Stimulated activated CD4-positive, alpha-beta T cell treated with anti-CD3 and anti-CD28 coated beads, TNF-alpha, amount 100 ng/mL, for 4 hours (primary cell): ENCODE data around the gene IFIT1B.
"Not testable (repeated sequence)": the region's sequence is repeated elsewhere in the genome, so short reads cannot be mapped to it uniquely, and the experiment has no call there.

Source experiments
- DNase-seq, 3 experiments: peaks; one replicate each; pipeline ENCODE4 v3.0.0-alpha.2; 2020; ENCODE audit warnings: low read depth in 3 of 3

Gene IFIT1B

DNA sequence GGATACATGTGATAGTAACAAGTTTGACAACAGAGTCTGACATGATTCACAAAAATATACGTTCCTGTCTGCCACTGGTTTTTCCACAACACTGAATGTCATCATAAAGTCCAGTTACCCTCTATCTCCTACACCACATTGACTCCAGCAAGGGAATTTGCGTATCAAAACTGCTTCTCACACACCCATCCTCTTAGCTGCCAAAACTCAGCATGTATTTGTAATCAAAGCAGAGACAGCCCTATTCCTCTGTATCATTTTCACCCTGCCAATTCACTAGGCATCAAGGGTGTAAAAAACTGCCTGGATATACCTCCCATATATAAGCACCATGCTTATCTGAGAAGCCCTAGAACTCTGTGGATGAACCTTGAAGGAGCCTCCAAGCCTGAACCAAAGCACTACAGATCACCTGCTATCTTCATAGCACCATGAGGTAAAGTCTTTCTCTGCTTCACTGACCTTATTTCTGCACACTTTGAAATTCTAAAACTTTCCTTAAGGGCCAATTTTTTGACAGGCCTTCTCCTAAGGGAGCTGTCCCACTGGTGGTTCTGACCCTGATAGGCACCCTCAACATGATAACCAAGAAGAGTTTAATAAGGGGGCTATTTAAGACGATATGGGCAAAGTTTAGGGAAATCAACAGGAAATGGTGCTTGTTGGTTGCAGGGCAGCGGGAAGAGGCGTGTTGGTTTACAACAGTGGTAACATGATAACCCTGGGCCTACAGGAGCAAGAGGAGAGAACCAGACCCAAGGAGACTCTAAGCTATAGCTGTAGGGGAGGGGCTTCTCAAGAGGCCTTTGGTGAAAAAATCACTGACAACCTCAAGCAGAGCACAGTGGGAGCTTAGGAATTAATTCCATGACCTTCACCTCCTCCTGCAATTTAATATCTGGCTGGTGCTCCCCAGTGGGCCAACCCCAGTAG is at the start of gene IFIT1B:
Gene IFIT1B, plus strand, starts transcription at position 352 of the 933 bp plus-strand sequence. Its CDS starts 80 bp downstream, at position 432.
- DNase-seq, result no peak

DNA sequence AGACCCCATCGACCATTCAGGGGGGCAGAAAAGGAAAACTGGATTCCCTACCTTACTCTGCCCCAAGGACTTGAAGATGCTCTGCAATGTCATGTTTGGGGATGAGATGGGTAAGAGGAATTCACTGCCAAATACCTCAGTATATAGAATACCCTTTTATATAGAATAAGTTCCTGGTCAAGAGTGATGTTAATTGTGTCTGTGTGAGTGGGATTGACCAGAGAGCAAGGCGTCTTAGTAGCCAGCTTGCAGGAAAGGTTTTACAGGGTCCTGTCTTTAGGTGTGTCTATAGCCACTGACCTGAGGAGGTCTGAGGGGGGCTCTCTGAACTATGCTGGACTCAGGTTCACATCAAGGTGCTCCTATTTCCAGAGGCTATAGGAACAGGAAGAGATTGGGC is 48.7 kb upstream of the IFIT1B start:
- no peak for DNase-seq

GRCh38 chr10:89330014-89330413 is 47.8 kb upstream of the IFIT1B start:
- DNase-seq, result not testable (repeated sequence)

- no peak for DNase-seq
These were observed 47.2 kb upstream of the IFIT1B start for GRCh38 chr10:89330537-89331212.

GRCh38 chr10:89331487-89332122 is 46.3 kb upstream of the IFIT1B start:
- not testable (repeated sequence) for DNase-seq

GRCh38 chr10:89332123-89332633 is 45.7 kb upstream of the IFIT1B start:
- DNase-seq, result peak in 1 of 3 experiments; percentile 19

- no peak for DNase-seq
These were observed 42.6 kb upstream of the IFIT1B start for GRCh38 chr10:89335226-89335625.

DNA sequence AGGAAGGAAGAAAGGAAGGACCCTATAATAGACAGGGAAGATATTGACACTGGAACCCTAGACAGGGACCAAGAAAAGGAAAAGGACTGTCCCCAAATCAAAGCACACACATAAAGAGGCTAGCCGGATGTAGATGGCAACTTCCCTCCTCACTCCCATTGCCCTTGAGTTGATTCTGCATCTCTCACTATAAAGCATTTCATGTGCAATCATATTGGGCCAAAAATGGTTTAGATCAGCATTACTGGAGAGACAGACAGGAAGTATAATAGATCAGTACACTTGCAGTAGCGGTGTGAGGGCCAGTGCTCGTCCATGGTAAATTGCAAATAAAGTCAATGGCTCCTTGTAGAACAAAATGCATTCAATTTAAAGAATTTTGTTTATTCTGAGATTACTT is 41.6 kb upstream of the IFIT1B start:
- no peak for DNase-seq

DNA sequence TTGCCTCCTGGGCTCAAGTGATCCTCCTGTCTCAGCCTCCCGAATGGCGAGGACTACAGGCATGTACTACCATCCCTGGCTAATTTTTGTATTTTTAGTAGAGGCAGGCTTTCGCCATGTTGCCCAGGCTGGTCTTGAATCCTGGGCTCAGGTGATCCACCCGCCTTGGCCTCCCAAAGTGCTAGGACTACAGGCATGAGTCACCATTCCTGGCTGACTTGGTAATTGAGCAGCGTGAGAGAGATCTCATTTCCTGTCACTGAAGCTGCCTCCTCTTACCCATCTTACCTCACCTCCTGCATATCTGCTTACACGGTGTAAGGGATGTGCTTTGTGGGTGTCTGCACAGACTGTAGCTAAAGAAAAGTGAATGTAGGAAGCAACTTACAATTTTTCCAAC is 40.4 kb upstream of the IFIT1B start:
- peak in 1 of 3 experiments; percentile 23 for DNase-seq

- no peak for DNase-seq
These were observed 39.1 kb upstream of the IFIT1B start for GRCh38 chr10:89338713-89339112.

GRCh38 chr10:89339875-89340274 is 38.0 kb upstream of the IFIT1B start:
- DNase-seq, result no peak

DNA sequence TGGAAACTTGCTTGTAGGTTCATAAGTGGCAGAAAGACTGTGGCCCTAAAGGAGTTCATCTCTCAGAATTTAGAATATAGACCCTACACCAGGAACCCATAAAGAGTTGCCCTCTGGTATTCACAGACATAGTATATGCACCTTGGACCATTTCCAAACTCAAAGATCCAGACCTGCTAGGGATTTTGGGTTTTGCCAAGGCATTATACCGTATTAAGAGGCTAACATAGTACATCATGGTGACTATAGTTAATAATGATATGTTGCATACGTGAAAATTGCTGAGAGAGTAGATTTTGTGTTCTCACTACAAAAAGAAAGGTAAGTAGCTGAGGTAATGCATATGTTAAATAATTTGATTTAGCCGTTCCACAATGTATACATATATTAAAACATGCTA is 36.2 kb upstream of the IFIT1B start:
- no peak for DNase-seq

GRCh38 chr10:89342206-89342958 is 35.5 kb upstream of the IFIT1B start:
- DNase-seq, result no peak

GRCh38 chr10:89343089-89343767 is 34.6 kb upstream of the IFIT1B start:
- DNase-seq, result no peak

DNA sequence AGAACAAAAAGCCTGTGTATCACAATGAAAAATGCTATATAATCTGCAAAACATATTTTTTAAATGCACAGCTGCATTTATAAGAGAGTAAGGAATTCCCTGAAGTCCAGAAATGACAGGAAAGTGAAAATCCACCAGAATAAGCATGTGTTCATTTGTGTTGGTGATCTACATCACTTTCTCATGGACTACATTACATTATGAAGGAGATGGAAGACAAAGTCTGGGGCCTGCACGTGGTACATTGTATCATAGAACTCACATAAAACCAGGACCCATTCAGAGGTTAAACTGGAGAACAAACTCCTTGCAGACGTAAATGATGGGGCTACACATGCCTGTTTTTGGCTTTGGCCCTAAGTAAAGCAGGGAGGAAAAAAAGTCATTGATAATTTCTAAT is 33.7 kb upstream of the IFIT1B start:
- no peak for DNase-seq

GRCh38 chr10:89345367-89346000 is 32.4 kb upstream of the IFIT1B start:
- DNase-seq, result no peak

DNA sequence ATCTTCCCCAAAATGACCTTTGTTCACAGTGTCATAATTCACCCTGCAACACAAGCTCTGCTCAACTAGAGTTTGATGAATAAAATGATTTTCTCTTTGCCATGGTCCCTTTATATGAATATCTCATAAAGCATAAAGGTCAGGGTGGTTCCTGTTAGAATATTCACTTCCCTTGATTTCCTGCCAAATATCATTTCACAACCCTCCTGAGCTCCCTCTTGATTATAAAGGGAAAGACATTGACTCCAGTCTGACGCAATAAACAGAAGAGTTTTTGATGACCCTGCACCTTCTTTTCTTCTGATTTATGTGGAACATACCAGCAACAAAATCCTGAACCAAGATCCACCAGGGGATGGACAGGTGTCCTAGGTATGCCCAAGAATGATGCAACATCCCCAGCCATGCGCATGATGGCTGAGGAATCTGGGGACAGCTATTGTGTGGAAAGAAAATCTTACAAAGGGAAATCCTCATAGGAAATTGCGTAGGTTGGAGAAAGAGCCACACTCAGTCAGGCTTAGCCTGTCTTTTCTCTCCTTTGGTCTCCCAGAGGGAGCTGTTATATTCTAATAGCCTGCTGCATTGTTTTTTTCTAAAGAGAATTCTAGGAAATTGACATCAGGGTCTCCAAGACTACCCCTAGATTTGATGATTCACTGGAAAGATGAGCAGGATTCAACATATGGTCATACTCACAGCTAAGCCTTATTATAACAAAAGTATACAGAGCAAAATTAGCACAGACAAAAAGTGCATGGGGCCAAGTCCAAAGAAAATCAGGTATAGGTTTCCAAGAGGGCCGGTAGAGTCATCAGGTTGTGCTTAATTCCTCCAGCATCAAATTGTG is 31.2 kb upstream of the IFIT1B start:
- DNase-seq, result no peak

DNA sequence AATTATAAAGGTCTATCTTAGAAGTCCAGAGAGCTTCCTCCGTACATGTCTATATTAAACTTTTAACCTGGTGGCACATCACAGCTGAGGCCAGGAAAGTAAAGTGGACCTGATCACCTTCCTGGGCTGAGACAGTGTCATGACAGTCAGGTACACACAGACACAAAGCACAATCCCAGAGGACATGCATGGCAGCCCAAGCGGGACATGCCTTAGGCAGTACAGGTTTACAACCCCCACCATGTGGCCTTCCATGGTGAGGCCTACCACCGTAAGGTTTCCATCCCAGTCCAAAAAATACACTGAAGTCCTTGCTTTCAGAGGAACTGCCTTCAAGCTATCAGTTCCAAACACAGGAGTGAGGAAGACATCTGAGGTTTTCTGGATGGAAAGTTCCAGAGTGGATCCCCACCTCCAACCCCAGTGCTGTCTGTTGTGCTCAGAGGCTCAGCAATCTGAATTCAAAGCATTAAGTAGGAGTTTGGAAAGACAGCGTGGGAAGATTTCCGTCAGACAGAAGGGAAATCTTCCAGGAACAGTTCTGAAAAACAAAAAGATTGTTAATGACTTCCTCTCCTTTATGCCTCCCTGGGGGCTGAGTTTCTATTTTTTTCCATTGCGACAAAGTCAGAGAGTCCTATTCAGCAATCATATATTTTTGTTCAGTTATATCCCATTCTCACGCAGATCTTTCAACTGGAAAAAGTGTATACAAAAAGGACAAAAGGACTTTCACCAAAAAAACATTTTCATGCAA is 30.0 kb upstream of the IFIT1B start:
- no peak for DNase-seq

DNA sequence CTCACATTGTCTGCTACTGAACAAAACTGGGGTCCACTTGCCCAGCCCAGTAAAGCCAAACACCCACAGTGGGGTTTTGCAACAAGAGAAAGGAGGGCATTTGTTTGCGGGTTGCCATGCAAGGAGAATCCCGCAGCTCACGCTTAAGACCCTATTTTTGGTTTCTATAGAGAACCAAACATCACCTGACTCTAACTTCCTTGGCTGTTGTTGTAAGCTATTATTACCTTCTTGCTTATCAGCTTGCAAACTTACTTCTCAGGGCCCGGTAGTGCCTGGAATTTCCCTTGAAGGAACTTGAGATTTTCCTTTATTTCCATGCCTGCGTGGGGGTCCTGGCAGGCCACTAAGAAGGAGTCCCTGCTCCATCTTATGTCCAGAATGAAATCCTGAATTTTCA is 29.4 kb upstream of the IFIT1B start:
- no peak for DNase-seq
